Measurements from ENCODE around the gene FXR1.
"Not testable (repeated sequence)": the region's sequence is repeated elsewhere in the genome, so short reads cannot be mapped to it uniquely, and the experiment has no call there.

The FXR1 gene

DNA sequence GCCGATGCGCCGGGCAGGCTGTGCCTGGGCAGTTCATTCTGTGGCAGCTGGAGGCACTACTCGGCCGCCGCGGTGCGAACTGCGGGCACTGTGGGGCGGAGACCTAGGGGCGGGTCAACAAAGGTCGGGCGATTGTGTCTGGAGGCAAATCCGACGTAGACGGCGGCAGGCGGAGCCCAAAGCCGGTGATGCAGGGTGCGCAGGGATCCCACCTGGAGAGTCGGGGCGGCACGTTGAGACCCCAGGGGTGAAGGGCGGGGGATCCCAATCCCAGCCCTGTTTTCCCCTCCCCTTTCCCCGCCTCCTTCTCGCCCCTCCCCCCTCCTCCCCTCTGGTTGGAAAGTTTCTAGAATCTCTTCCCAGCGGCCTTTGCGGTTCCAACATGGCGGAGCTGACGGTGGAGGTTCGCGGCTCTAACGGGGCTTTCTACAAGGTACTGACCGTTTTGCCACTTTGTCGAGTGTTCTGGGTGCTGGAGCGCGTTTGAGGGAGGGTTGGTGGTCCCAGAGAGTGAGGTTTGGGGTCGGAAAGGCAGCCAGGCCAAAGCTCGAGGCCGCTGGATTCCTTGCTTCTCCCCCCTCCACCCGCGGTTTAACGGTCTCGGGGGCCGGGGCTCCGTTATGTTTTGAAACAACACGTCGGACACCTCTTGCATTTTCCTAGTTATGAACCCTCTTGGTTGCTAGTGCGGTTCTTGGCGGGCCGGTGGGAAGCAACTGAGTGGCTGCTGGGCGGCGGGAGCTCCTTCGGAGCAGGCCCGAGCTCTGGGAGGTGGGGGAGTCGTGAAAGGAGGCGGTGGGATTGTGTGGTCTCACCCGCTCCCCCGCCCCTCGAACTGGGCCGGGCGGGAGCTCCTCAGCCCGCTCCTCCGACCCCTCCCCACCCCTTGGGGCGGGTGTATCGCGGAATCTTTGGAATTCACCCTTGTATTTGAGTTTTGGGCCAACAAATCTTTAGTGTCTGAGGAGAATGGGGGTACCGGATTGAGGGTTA, at the start of gene FXR1:
FXR1 (plus strand) TSS at position 367 of the 993 bp plus-strand sequence; CDS start at position 383, 16 bp downstream.
- peak; percentile 89 for DNase-seq

DNA sequence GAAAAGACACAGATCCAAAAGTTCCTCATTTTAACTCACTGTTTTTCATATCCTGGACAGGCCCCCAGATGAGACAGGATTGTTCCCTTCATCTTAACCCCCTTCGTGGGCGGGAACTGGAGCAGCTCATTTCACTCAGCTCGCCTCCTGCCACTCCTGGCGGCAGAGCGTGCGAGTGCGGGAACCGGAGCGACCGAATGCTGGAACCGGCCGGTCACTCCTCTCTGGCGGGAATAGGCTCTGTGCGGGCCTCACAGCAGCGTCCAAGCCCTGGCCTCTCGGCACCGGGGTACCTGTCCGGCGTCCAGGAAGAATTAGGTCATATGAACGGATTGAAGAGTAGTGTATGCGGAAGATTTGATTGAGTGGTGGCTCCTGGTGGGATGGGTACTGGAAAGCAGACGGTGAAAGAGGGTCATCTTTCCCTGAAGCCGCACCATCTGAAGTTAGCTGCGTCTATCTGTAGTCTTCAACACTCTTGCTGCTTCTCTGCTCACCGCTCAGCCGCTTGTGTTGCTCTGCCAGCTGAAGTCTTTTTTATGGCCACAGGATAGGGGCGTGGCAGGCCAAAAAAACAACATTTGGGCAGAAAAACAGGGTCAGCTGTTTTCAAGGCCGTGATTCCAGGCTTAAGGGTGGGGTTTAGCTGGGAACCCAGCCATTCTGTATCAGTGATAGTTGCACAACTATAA, 42.3 kb upstream of the FXR1 start:
- DNase-seq: no peak

DNA sequence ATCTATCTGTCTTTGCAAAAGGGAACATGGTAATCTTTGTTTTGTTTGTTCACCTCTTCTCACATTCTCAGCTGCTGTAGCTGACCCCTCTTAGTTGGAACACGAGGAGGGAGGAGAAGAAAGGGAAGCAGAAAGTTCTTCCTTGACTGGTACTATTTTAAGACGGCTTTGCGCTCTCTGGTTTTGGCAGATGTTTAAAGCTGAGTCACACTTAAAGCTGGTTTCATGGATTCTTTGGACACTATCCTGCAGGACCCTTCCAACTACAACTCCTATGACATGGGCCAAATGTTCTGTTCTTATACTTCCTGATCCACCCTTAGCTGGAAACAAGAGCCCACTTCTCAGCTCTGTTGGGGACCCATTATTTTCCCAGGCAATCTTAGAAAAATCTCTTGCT, 40.6 kb upstream of the FXR1 start:
- no peak for DNase-seq

DNA sequence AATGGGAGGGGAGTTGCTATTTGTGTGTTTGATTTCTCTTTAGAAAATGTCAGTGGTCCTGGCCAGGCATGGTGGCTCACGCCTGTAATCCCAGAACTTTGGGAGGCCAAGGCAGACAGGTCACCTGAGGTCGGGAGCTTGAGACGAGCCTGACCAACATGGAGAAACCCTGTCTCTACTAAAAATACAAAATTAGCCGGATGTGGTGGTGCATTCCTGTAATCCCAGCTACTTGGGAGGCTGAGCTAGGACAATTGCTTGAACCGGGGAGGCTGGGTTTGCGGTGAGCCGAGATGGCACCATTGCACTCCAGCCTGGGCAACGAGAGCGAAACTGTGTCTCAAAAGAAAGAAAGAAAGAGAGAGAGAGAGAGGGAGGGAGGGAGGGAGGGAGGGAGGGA, 40.0 kb upstream of the FXR1 start:
- not testable (repeated sequence) for DNase-seq

DNA sequence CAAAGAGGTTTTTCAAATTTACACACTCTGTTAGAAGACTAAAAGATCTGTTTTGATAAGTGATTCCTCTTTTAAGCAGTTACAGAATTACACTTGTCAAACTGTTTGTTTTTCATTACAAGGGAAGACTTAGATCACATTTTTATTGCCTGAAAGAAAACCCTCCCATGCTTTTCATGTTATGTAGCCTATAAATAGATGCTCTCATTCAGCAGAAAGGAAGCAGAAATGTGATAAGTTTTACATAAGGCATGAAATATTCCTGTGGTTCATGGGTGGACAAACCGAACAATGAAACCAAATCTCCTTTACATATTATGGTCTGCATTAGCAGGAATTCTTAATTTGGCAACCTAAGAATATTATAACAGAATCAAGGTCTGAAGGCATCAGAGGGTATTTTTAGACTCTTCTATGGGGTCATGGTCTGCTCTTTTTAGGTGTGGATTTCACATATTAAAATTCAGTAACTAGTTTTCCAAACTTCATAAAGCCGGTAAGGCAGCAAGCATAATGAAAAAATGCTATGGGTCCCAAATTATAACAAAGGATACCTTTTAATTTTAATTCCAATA, 37.3 kb upstream of the FXR1 start:
- DNase-seq: no peak

DNA sequence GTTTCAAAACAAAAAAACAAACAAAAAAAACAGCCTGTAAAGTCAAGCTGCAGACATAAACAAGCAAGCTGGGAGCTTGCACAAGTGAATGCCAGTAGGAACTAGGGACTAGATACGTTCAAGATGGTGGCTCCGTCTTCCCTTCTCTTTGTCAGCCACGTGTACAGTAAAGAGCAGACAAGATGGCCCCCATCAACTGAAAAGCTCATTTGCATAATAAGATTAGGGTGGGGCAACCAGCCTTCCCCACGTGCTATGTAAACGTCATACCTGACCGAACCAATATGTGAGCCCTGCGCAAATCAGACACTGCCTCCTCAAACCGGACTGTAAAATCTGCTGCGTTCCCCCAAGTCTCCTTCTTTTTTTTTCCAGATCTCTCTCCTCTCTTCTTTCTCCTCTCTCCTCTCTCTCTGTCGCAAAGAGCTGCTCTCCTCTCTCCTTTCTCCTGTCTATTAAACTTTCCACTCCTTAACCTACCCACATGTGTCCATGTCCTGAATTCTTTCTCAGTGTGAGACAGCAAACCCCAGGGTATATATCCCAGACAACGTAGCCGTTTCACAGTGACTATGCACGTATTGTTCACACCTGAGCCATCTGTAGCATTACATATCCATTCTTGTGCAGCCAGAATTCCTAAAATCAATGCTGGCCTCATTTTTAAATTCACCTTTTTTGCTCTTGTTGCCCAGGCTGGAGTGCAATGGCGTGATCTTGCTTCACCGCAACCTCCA, 31.2 kb upstream of the FXR1 start:
- no peak for DNase-seq

DNA sequence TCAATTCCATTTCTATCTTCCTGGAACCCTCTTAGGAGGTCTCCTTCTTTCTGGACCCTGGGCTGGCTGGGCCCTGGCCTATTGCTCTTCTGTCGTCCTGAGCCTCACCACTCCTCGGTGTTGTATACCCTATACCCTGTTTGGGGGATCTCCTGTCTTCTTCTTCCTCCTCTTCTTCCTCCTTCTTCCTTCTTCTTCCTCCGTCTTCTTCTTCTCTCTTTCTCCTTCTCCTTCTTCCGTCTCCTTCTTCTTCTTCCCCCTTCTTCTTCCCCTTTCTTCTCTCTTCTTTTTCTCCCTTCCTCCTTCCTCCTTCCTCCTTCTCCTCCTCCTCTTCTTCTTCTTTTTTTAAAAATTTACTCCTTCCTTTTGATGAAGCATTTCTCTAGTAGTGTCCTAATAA, 30.4 kb upstream of the FXR1 start:
- DNase-seq: no peak

DNA sequence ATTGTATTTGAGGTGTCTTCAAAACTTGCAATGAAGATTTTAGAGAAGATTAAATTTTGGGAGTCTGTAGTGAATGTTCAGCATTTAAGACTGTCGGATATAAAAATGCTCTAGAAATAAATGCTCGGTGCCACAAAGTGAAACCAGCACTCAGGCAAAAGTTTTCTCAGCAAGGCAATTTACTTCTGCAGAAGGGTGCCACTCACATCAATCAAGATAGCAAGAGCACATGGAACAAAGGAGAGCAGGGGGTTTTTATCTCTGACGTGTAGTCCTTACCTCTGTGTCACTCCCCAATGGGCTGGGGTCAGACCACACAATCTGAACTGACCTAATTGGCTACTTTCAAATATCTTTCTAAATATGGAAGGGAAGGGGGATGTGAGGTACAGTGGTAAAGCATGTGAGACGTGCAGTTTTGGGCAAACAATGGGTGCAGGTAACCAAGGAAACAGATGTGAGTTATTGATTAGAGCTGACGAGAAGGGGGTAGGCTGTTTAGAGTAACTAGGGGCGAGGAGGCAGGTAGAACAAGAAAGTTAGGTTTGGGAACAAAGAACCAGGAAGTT, 23.4 kb upstream of the FXR1 start:
- DNase-seq: no peak

DNA sequence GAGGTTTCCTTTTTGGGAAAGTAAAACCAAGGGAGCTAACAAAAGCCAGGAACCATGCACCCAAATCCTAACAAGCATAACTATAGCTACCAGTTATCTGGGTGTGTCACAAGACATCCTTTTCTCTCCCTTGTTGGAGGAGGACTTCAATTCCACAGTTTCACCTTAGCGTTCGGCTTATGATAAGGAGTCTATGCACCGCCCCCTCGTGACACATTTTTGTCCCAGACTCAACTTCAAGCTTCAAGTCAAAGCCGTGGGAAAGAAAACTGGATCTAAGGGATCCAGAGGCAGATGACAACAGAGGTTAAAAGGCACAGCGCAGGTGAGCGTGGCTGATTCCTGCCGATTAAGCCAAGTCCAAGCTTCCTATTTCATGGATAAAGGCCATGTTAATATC, 13.9 kb upstream of the FXR1 start:
- DNase-seq: no peak

DNA sequence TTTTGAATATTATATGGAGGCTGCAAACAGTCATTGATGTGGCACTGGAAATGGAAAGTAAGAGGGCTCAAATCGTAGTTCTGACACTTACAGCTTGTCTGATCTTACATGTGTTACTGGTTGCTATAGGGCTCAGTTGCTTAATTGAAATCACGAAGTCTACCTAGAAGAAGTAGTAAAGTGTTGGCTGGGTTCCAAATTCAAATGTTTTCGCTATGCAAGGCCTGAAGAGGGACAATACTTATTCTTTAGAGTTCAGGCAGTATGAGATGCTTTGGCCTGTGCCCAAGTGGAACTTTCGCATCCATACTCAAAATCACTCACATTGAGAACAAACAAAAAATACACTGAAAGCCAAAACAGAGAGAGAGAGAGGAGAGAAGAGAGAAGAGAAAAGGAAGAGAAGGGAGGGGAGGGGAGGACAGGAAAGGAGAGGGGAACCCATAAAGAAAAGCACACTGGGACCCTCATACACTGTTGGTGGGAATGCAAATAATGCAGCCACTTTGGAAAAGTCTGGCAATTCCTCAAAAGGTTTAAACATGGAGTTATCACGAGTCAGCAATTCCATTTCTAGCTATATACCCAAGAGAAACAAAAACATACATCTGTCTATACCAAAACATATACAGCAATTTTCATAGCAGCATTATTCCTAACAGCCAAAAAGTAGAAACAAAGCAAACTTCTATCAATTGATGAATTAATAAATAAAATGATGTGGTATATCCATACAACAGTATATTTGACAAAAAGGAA, 2.9 kb upstream of the FXR1 start:
- no peak for DNase-seq

DNA sequence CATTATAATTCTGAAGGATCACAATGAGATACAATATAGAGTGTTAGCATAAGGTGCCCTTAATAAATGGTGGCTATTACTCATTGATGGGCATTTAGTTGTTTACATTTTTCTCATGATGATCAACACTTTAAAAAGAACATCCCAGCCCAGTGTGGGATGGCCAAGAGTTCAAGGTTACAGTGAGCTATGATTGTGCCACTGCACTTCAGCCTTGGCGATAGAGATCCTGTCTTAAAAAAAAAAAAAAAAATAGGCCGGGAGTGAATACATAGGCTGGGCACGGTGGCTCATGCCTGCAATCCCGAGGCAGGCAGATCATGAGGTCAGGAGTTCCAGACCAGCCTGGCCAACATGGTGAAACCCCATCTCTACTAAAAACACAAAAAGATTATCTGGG, 1.6 kb upstream of the FXR1 start:
- DNase-seq: no peak

DNA sequence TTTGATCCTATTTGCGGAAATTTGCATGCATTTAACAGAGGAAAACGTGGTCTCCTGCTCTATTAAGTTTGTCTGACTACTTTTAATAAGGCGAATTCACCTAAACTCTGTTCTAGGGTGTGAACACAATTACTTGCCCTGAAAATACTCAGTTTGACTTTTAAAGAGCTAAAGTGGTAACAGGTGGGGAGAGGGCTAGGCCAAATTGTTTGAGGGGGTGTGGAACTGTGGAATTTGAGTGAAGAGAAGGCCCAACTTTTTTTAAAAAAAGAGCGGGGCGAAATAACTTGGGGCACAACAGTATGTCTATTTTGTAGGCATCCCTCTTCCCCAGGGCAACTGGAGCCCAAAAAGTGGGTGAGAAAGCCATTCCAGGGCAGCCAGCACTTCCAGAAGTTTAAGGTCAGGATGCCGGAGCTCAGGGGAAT, 580 bp upstream of the FXR1 start:
- no peak for DNase-seq

DNA sequence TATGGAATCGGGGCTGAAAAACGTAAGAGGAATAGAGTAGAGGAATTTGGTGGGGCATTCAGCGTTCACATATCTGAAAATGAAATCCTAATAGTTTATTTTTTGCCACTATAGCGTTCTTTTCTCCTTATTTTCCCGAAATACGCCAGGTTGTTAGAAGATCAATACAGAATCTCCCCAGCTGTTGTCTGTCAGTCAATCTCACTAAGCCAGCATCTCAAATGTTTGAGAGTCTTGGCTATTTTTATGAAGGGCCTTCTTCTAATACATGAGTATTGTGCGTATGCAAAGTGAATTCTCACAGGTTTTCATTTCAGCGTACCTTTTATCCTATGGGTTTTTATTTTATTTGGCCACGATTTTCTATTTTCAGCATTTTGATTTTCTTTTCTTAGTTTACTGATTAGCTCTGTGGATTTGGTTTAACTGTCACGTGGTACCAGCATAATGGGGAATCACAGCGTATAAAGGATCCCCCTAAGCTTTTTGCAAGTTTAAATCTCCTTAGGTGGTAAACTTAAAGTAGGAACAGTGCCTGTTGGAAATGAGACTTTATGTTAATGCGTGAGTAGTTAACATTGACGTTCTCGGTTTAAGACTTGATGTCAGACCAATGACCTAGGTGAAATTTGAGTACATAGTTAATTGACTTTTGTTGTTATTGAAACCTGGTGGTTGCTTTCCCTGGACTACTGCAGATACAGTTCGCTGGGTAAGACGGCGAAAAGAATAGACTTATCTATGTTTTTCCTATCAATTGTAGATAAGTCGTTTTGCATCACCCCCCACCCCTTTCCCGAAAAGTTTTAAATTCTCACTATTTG, 1.3 kb downstream of the FXR1 start:
- no peak for DNase-seq

DNA sequence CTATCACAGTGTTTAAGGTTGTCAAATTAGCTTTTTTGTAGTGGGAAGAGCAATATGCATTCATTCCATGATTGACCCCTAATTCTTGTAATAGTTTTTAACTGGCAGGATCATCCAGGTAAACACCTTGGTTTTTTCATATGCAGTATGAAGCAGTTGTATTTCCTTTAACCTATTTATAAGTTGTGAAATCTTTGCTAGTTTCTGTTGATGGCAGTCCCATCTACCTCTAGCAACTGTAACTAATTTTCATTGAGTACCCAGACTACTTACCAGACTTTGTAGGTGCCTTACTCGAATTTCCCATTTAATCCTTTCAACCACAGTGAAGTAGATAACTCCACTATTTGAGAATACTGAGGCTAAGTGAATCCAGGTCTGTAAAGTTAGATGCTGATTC, 6.1 kb downstream of the FXR1 start:
- no peak for DNase-seq

DNA sequence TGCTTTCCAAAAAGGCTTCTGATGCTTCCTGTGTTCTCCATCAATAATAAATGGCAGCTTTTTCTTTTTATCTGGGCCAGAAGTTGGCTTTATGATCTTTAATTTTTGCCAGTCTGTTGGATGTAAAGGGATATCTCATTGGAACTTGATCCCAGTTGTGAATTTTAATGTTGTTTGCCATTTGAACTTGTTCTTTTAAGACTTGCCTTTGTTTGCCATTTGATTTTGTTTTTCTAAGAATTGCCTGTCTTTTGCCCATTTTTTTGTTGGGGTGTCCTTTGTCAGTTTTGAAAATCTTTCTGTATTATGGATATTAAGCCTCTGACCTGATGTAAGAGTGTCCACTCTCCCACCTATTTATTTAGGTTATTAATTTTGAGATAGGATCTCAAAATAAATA, 9.8 kb downstream of the FXR1 start:
- DNase-seq: no peak

DNA sequence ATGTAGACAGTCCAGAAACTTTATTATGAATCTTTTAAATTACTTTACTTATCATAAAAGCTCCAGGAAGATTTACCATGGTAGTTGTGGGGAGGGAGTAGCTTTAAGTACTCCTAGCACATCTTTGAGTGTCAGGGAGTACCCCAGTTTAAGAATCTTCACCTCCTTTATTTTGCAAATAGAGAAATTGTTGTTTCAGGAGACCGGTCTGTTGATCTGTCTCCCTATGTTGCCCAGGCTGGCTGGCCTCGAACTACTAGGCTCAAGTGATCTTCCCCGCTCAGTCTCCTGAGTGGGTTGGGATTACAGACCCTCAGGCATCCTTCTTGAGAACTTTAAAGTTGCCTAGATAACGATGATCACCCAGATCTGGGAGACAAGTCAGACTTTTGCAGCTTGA, 11.1 kb downstream of the FXR1 start:
- DNase-seq: no peak

DNA sequence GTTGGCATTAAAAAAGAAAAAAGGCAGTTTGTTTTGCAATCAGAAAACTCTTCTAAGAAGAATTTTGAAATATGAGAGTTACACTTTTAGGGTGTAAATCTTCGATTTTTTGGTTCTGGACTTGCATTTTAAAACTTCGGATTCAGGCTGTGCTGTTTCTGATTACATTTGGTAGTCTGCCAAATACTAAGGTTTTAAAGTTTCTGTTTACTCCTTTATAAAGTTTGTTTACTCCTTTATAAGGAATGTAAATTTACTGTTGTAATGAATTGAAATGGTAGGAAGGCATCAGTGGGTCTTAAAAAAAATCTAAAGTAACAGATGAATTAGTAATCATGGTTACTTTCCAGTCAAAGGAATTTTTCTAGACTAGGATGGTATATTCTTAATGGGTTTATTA, 14.1 kb downstream of the FXR1 start:
- no peak for DNase-seq

DNA sequence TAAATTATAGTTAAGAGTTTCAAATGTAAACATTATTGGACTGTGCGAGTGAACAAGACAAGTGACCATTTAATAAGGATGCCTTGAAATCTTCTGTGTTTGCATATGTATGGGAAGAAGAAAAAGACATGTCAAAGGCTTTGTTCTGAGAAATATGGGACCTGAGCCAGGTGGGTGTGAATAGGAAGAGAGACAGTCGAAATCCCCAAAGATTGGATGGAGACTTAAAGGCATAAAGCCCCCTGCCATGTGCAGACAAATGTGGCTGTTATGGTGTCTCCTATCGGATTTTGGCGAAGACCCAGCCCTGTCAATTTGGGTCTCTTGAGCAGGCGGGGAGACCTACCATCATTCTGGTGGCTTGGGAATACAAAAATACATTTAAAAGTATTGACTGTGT, 16.9 kb downstream of the FXR1 start:
- no peak for DNase-seq

DNA sequence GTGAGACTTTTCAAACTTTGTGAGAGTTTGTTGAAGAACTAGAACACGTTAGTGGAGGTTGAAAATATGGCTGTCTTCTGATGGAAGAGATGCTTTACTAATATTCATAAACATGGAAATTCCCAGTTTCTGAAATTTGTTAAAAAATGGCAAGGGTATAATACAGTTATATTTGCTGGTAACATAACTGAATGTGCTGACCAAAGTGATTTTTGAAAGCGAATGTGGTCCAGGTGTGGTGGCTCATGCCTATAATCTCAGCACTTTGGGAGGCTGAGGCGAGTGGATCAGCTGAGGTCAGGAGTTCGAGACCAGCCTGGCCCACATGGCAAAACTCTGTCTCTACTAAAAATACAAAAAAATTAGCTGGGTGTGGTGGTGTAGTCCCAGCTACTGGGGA, 18.1 kb downstream of the FXR1 start:
- DNase-seq: no peak

DNA sequence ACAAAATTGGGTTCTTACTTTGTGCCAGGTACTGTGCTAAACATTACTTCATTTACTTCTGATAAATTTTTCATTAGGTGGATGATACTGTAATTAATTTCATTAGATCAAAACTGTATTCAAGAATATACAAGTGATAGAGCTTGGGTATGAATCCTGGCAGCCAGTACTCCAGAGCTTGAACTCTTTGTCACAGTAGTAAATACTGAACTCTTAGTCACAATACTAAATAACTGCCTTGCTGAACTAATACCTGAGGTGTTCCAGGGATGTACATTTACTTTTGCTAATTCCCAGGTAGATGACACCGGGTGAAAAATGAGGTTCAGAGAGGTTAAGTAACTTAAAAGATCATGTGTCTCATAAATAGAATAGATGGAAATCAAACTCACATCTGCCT, 20.3 kb downstream of the FXR1 start:
- DNase-seq: no peak

DNA sequence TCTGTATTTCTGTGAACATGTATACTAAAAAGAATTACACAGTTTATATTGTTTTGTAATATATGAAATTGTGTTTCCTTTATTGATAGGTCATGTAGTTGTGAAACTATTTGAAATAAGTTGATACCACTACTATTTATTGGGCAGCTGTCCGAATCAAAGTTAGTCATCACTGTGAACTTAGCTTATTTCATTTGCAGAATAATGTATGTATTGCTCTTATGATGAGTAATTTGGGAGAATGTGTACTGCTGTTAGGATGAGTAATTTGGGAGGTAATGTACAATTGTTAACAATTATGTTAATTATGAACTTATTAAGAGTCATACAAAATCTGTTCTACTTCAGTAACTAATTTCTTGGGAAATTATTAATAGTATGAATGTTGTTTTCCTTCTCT, 22.2 kb downstream of the FXR1 start:
- no peak for DNase-seq
